ENCODE results near the gene GMIP.

Gene GMIP

DNA sequence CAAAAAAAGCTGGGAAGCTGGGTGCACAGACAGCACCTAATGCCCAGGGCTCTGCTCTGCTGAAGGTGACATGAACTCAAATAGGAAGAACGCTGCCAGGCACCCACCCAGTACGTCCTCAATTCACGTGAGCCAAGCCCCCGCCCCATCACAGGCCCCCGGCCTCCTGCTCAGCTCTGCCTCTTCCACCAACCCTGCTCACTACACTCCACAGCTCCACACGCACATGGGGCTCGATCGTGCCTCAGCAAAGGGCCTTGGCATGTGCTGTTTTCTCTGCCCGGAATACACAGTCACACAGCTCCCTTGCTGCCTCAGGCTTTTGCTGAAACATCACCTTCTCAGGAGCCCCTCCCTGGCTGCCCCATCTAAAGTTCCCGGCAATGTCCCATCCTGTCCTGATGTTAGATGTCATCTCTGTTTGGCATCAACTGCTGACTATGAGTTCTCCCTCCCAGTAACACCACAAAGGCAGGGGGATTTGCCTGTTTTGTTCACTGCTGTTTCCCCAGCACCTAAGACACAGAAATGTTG, 17.8 kb upstream of the GMIP start:
- no peak for DNase-seq (ENCODE audit: low read depth, low spot score)

- DNase-seq (ENCODE audit: low read depth, low spot score): no peak
Measured at GRCh38 chr19:19659646-19660245, 16.3 kb upstream of the GMIP start.

- no peak for DNase-seq (ENCODE audit: low read depth, low spot score)
Measured at GRCh38 chr19:19657397-19657783, 13.9 kb upstream of the GMIP start.

DNA sequence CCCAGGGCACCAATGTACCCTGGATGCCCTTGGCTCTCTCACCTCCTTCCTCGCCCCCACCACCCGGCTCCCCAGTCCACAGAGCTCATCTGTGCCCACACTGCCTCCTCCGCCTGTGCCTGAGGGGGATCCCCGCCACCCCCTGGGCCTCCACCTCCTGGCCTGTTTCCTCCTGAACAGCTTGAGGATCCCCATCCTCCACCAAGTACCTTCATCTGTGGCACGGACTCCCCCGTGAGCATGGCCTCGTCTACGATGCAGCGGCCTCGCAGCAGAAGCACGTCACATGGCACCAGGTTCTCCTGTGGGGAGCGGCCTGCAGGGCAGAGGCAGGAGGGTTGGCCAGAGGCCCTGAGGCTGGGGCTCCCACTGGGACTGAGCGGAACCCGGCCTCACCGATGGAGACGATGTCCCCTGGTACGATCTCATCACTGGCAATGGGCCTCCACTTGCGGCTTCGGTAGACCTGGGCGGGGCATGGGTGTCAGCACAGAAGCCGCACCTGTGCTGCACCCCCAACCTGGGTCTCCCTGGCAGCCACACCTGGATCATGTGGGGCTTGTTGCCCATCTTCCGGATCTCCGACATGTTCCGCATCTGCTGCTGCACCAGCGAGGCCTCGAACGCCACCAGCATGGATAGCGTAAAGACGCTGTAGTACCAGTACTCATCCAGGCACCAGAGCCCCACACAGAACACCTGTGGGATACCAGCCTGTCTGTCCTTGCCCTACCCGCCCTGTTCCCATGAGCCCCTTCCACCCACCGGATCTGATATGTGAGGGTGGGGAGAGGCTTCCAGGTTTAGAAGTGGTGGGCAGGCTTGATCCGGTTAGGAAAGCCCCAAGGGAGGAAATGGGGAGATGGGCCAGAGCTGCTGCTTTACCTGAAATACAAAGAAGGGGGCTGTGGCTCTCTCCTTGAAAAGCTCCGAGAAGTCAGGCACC, 13.3 kb upstream of the GMIP start:
- DNase-seq (ENCODE audit: low read depth, low spot score): no peak

DNA sequence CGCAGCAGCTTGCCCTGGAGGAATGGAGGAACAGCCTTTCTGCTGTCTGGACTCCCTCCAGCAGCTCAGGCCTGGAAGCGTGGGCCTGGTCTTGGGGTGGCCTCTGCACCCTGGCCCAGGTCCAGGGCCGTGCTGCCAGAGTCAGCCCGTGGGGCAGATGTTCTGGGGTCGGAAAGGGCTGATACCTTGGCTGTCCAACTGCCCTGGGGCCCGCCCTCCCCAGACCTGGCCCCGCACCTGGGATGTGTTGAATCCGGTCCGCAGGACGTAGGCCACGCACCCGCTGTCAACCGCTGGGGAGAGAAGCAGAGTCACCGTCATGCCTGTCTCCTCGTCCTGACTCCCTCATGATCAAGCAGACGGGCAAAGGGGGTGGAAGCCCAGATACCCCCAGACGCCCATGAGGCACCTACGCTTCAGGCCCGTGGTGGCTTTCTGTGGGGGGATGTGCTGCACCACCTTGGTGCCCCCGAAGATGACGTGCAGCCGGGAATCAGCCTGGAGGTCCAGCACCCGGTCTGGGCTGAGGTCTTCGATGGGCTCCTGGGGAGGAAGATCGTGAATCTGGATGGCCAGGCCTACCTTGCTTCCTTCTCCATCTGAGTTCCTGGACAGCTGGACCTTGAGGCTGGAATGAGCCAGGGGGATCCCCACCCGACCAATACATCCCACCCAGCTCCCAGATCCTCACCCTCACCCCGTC, 12.3 kb upstream of the GMIP start:
- no peak for DNase-seq (ENCODE audit: low read depth, low spot score)

DNA sequence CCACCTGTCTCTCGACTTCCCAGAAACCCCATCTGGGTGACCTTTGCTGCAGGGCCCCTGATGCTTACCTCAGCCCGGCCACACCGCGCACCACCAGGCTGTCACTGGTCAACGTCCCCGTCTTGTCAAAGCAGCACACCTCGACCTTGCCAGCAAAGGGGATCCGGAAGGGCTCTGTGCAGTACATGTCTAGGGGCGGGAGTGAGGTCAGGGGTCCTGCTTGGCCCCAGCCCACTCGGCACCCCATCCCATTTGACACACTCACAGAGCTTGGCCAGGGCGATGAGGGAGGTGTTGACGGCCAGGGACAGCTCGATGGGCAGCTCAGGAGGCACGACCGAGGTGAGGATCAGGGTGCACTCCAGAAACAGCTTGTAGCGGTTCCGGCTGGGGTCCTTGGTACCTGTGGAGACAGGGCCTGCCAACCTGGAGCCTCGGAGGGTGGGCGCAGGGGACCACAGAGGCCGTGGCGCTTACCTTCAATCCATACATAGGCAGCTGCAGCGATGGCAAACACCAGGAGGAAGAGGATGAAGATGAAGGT, 11.7 kb upstream of the GMIP start:
- DNase-seq (ENCODE audit: low read depth, low spot score): no peak

DNA sequence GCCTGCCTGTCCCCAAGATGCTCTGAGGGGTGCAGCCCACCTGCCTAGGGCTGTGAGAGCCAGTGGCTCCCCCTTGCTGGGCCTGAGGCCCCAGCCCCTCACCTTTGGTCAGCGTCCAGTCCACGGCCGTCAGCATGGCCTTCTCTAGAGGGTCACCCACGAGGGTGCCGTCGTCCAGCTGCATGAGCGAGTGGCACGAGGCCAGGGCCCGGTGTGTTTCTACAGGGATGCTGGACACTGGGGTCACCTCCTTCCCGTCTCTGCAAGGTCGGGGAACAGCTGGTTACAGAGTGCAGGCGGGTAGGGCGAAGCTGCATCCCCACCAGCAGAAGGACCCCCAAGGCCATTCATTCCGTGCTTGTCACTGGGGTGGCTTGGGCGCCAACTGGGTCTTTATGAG, 11.0 kb upstream of the GMIP start:
- no peak for DNase-seq (ENCODE audit: low read depth, low spot score)

GRCh38 chr19:19653597-19654147, 10.2 kb upstream of the GMIP start:
- DNase-seq (ENCODE audit: low read depth, low spot score): no peak

DNA sequence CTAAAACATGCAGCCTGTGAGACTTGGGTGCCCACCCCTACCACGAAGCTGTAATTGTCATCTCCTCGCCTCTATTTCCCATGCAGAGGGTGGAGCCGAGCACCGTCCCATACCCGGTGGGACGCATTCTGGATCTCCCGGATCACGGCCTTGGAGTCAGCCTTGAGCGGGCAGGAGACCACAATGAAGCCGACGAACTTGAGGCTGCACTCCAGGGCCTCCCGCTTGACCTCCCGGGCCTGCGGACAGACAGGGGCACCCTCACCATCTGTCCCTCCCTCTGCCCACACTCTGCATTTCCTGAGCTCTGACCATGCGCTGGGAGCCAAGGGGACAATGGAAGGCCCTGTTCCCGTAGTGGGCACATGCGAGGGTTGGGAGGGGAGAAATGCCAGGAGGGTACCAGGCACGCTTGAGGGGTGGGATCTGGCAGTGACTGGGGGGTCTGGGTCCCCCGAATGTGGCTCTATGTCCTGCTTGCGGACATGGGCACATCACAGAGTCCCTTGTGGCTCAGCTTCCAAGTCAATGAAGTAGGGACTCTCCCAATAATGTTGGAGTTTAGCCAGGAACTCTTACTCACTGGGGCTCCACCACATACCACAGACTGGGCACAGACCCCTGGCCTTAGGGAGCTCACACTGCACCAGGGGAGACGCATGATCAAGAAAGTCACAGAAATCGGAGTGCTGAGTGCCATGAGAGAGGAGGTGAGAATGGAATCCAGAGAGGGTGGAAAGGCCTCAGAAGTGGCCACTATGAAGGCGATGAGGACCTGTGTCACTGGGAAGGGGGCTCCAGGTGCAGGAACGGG, 9.2 kb upstream of the GMIP start:
- no peak for DNase-seq (ENCODE audit: low read depth, low spot score)

DNA sequence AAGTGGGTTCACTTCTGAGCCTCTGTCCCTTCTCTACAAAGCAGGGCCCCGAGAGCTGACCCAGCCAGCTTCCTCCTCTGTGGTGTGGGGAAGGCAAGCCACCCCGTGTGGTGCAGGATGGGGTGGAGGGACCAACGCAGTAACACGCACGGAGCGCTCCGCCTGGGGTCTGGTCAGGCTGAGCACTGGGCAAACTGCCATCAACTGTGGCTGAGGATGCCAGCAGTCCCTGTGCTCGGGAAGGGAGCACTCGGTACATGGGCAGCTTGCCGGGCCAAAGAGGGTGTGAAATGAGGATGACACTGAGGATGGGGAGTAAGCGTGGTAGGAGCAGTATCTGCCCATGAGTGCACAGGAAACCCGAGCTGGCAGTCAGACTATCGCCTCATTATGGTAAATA, 7.6 kb upstream of the GMIP start:
- DNase-seq (ENCODE audit: low read depth, low spot score): no peak

- no peak for DNase-seq (ENCODE audit: low read depth, low spot score)
Measured at GRCh38 chr19:19650331-19650730, 6.9 kb upstream of the GMIP start.

GRCh38 chr19:19649580-19649995, 6.1 kb upstream of the GMIP start:
- DNase-seq (ENCODE audit: low read depth, low spot score): no peak

DNA sequence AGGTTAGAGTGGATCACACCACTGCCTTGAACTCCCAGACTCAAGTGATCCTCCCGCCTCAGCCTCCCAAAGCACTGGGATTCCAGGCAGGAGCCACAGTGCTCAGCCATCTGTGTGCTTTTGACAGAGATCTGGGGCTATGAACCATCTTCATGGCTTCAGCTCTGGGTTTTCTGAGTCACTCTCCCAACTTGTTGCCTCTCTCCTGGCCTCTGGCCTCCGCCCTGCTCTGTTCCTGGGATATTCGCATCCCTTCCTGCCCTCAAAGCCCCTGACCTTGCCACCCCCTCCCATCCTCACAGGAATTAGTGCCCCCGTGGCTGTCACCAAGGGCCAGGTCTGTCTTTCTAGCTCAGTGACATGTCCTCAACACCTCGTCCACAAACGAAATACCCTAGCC, 5.7 kb upstream of the GMIP start:
- no peak for DNase-seq (ENCODE audit: low read depth, low spot score)

DNA sequence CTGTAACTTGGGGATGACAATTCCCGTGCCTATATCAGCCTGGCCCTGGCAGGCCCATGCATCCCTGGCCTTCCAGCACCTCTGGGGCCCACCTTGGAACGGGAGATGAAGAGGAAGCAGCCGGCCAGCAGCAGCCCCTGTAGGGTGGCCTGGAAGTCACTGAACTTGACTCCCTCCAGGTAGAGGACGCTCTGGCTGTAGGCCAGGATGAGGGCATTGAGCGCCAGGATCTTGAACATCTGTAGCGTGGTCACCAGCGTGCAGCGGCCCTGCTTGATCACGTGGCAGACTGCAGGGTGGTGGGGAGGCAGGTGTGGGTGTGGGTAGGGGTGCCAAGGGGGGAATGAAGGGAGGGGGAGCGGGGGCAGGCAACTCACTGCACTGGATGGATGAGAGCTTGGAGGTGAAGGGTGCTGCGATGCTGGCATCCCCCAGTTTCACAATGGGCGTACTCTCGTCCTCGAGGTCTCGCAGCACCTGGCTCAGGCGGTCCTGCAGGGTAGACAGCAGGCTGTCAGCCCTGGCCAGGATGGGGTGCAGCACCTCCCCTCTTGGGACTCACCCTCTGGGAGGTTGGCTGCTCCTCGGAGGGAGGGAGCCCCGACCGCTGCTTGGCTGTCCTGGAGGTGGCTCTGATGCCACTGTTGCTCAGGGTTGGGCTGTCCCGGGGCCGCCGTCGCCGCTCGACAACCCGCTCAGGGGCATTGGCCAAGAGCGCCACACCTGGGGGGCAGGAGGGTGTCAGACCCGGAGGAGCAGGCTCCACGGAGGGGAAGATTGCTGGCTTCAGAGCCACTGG, 3.8 kb upstream of the GMIP start:
- no peak for DNase-seq (ENCODE audit: low read depth, low spot score)

- no peak for DNase-seq (ENCODE audit: low read depth, low spot score)
Measured at GRCh38 chr19:19645233-19645870, 1.9 kb upstream of the GMIP start.

DNA sequence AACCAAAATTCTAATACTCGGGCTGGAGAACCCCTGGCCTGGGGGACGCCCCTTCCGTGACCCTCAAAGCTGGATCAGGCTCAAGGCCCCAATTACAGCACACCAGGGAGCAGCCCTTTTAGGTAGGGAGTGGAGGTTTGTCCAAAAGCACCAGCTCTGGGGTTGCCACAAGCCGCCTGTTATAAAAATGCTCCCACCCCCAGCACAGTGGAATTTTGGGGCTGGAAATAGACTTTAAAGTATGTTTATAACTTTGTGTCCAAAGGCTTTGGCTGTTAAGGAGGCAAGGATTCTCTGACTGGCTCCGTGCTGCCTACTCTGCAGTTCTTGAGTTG, 564 bp upstream of the GMIP start:
- no peak for DNase-seq (ENCODE audit: low read depth, low spot score)

- no peak for DNase-seq (ENCODE audit: low read depth, low spot score)
Measured at GRCh38 chr19:19642506-19643157, 825 bp downstream of the GMIP start.

DNA sequence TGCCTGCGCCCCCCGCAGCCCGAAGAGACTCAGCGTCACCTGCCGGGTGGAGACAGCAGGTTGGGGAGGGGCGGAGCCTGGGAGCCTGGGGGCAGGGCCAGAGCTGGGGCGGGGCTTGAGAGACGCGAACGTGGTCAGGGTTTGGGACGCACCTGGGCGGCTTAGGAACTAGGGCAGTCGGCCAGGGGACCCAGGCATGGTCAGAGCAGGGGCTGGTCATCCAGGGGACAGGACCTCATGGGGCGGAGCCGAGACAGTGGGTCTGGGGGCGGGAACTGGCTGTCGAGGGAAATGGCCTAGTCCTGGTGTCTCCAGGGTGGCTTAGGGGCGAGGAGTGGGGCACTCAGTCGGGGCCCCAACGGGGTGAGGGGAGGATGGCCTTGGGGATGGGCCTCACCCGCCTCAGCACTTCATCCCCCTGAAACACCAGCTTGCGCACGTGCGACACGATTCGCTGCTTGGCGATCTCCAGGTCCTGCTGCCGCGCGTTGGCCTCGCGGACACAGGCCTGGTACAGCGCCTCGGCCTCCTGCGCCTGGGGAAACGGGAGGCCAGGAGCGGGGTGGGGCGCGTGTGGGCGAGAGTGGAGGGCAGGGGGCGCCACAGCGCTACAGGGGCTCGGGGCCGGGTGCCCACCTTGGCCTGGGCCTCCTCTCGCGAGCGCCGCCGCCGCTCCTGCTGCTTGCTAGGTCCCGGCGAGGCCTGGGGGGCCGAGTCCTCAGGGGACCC, 5.8 kb downstream of the GMIP start:
- DNase-seq (ENCODE audit: low read depth, low spot score): no peak

DNA sequence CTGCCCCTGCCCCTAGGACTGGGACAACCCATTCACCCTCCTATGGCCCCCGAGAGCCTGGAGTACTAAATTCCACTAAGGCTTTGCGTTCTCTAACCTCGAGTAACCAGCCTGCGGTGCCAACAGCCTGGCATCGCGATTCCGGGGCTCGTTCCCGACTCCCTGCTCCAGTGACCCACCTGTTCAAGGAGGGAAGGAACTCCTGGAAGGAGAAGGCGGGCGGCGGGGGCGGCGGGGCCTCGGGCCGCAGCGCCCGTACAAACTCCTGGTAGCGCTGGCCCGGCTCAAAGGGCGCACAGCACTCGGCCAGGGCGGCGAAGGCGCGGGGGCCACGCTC, 6.3 kb downstream of the GMIP start:
- DNase-seq (ENCODE audit: low read depth, low spot score): no peak
